OCI-LY1 (cell line): Measurements from ENCODE around the gene AVPI1.

Experiments
- CTCF ChIP-seq: fragments of 200-600 bp; sonication (generic), shearing (Covaris generic); IDR thresholded peaks from 2 replicates; pipeline ENCODE4 v1.5.1; 2017; ENCODE audit warnings: mild to moderate bottlenecking, antibody characterized with exemption, low read length, moderate library complexity, mixed read lengths
- EZH2 ChIP-seq: fragments of 200-600 bp; sonication (generic), shearing (Covaris generic); IDR thresholded peaks from 2 replicates; pipeline ENCODE4 v1.8.0; 2017; ENCODE audit warnings: borderline replicate concordance, mixed run types, mild to moderate bottlenecking, antibody characterized with exemption, low read length, moderate library complexity, mixed read lengths

- no peak for TF ChIP-seq CTCF
- TF ChIP-seq EZH2, result no peak
These were observed 21.1 kb upstream of the AVPI1 start for GRCh38 chr10:97708167-97708566.
